B cell (primary cell): Measurements from ENCODE around the gene ZDHHC14. TPM values are rescaled to one million over a fixed set of nuclear protein-coding genes. Genes with fewer than 3 reads are reported as not detected.

ENCODE experiments used
- ATAC-seq: fragments of 200-7000 bp; cut with Tn5 transposase; one replicate; pipeline ENCODE4 v1.10.0; 2021; ENCODE audit warnings: low read depth, mild to moderate bottlenecking, moderate number of reproducible peaks, moderate library complexity
- CTCF ChIA-PET: fragments of 350-600 bp; sonication (Branson Sonifier 250); formaldehyde crosslinking; loops from one replicate; lab custom pipeline; 2021; ENCODE audit warnings: antibody characterized with exemption, inconsistent platforms; lab: Charles Lee
- POLR2A ChIA-PET: fragments of 350-600 bp; sonication (Branson Sonifier 250); formaldehyde crosslinking; loops from one replicate; lab custom pipeline; 2021; ENCODE audit warnings: antibody characterized with exemption; lab: Charles Lee
- DNase-seq: peaks from one replicate; pipeline ENCODE4 v3.0.0; 2013
- H2AFZ ChIP-seq: 2 replicates; pipeline ENCODE4 v1.6.1; 2012; ENCODE audit warnings: mild to moderate bottlenecking, low read depth, low read length; ENCODE audit not compliant: insufficient read depth, poor library complexity, severe bottlenecking
- H3K27ac ChIP-seq, 2 donors: 1 replicate in 1 of 2; 2 replicates in 1 of 2; pipeline ENCODE4 v1.5.1; 2012 to 2013; ENCODE audit warnings: low read length in 2 of 2, mild to moderate bottlenecking in 2 of 2, moderate library complexity in 1 of 2
- H3K27me3 ChIP-seq, 4 experiments: fragments of 200-600 bp in 1 of 4; sonication (generic) in 1 of 4; replicated peaks in 1 of 4; 1 replicate in 2 of 4; 2 replicates in 2 of 4; pipeline versions ENCODE4 v1.6.1 to v1.7.0; 2013 to 2016; ENCODE audit warnings: low read length in 3 of 4, mild to moderate bottlenecking in 2 of 4, mixed read lengths in 1 of 4, moderate library complexity in 1 of 4; ENCODE audit not compliant: insufficient read depth in 4 of 4, control insufficient read depth in 3 of 4; ENCODE audit errors: control extremely low read depth in 1 of 4
- H3K36me3 ChIP-seq, 2 experiments: replicated peaks in 1 of 2; 1 replicate in 1 of 2; 2 replicates in 1 of 2; pipeline versions ENCODE4 v1.6.1 to v1.7.1; 2013; ENCODE audit warnings: low read length in 1 of 2; ENCODE audit not compliant: insufficient read depth in 2 of 2, control insufficient read depth in 1 of 2; ENCODE audit errors: control extremely low read depth in 1 of 2, extremely low read depth in 1 of 2
- H3K4me1 ChIP-seq, 2 donors: fragments of 200-600 bp in 1 of 2; sonication (generic) in 1 of 2; 1 replicate in 1 of 2; 2 replicates in 1 of 2; pipeline versions ENCODE4 v1.5.1 to v1.6.1; 2013 to 2017; ENCODE audit warnings: low read length in 2 of 2; ENCODE audit not compliant: control insufficient read depth in 2 of 2, insufficient read depth in 2 of 2
- H3K4me2 ChIP-seq: replicated peaks from 2 replicates; pipeline ENCODE3; 2012; ENCODE audit warnings: mild to moderate bottlenecking, low read depth, low read length; ENCODE audit not compliant: poor library complexity, severe bottlenecking
- H3K4me3 ChIP-seq, 5 experiments: fragments of 200-600 bp in 1 of 5; sonication (generic) in 1 of 5; 1 replicate in 3 of 5; 2 replicates in 2 of 5; pipeline versions ENCODE4 v1.5.1 to v1.7.0; 2011 to 2016; ENCODE audit warnings: low read length in 4 of 5, mild to moderate bottlenecking in 4 of 5, low read depth in 2 of 5, control low read depth in 1 of 5, moderate library complexity in 1 of 5; ENCODE audit not compliant: insufficient read depth in 1 of 5; ENCODE audit errors: control extremely low read depth in 1 of 5, extremely low read depth in 1 of 5
- H3K79me2 ChIP-seq: fragments of 200-600 bp; sonication (generic); one replicate; pipeline ENCODE4 v1.6.0; 2016; ENCODE audit warnings: low read length; ENCODE audit not compliant: control insufficient read depth, insufficient read depth
- H3K9ac ChIP-seq: fragments of 200-600 bp; sonication (generic); 2 replicates; pipeline ENCODE4 v1.6.1; 2017; ENCODE audit warnings: mild to moderate bottlenecking, low read length, moderate library complexity
- H3K9me3 ChIP-seq, 3 donors: one replicate each; pipeline versions ENCODE4 v1.6.1 to v1.7.1; 2013; ENCODE audit warnings: low read length in 2 of 3; ENCODE audit not compliant: control insufficient read depth in 2 of 3, insufficient read depth in 1 of 3; ENCODE audit errors: control extremely low read depth in 1 of 3
- H4K20me1 ChIP-seq: 2 replicates; pipeline ENCODE4 v1.6.0; 2012; ENCODE audit warnings: mild to moderate bottlenecking, low read length; ENCODE audit not compliant: insufficient read depth, control insufficient read depth, poor library complexity, severe bottlenecking
- H3K27ac Mint-ChIP-seq: one replicate; pipeline ENCODE4 v1.8.0; 2021; ENCODE audit warnings: mixed read lengths
- H3K27me3 Mint-ChIP-seq: one replicate; pipeline ENCODE4 v1.8.0; 2021; ENCODE audit warnings: mixed read lengths
- H3K4me1 Mint-ChIP-seq: one replicate; pipeline ENCODE4 v1.8.0; 2021; ENCODE audit warnings: mixed read lengths
- H3K4me3 Mint-ChIP-seq: one replicate; pipeline ENCODE4 v1.8.0; 2021; ENCODE audit warnings: mixed read lengths
- H3K9me3 Mint-ChIP-seq: one replicate; pipeline ENCODE4 v1.8.0; 2022; ENCODE audit warnings: mixed read lengths; ENCODE audit not compliant: insufficient read depth
- CTCF ChIP-seq: fragments of 200-600 bp; IDR thresholded peaks from one replicate; pipeline ENCODE4 v1.8.0; 2022; ENCODE audit warnings: antibody characterized with exemption, mild to moderate bottlenecking
- EZH2 ChIP-seq: IDR thresholded peaks from 2 replicates; pipeline ENCODE4 v1.6.1; 2012; ENCODE audit warnings: borderline replicate concordance, low read depth, mild to moderate bottlenecking, moderate library complexity, low read length; ENCODE audit not compliant: insufficient read depth, poor library complexity, severe bottlenecking
- WGBS: methylation state at CpG from one replicate; pipeline ENCODE4 v1.1.5; 2013; ENCODE audit warnings: missing lambda C conversion rate; ENCODE audit not compliant: insufficient coverage; 5-methylcytosine and 5-hydroxymethylcytosine counted together
- intact Hi-C: fragments of 100-400 bp; cut with micrococcal nuclease; formaldehyde crosslinking; loops from one replicate; pipeline ENCODE4 v1.10.0; 2022
- polyA plus RNA-seq: library from polyadenylated mRNA; depleted of rRNA; stranded (reverse); fragments of >200 nt; gene quantifications from 2 replicates; pipeline ENCODE4 v1.2.3, GENCODE V29; 2012
- total RNA-seq, 2 donors: library from RNA; stranded (reverse); fragments of 120-200 nt in 1 of 2; gene quantifications; 1 replicate in 1 of 2; 2 replicates in 1 of 2; pipeline versions ENCODE4 v1.2.3 to v1.2.4, GENCODE V29; 2013 to 2022

The ZDHHC14 gene
- total and polyA plus RNA-seq, 2 donors (not counting 1 experiment from before 2014, with no cell fraction given) = 8.8 to 50.4 TPM

- no peak for DNase-seq
- Mint-ChIP-seq H3K9me3 (no peaks in the 10 kb centered on the region), H3K27ac (peak overlapping the region; percentile 50), H3K27me3 (no peaks in the 10 kb centered on the region), H3K4me1 (peaks cover 66% of the 10 kb centered on the region), H3K4me3 (no peak overlapping the region)
- Histone ChIP-seq H4K20me1 (no peaks in the 10 kb centered on the region), H3K4me1 (peaks cover 39 to 58% of the 10 kb centered on the region in 2 donors), H3K9ac (no peak overlapping the region), H2AFZ (no peak overlapping the region), H3K4me2 (no peak overlapping the region), H3K79me2 (no peaks in the 10 kb centered on the region), H3K4me3 (no peak overlapping the region), H3K27me3 (no peaks in the 10 kb centered on the region), H3K27ac (no peak overlapping the region), H3K36me3 (peaks cover 0 to 3% of the 10 kb centered on the region in 2 experiments), H3K9me3 (peaks cover 0 to 3% (median 0%) of the 10 kb centered on the region in 3 donors)
- TF ChIP-seq CTCF = no peak
- TF ChIP-seq EZH2 = no peak
- no CpG with 5 or more reads among the region's 2 CpGs for WGBS
- CTCF ChIA-PET = interaction anchor here (1.4 kb wide), 1 partner anchor 9 kb away, joined by 6 read pairs; no protein-coding TSS in a partner anchor
- intact Hi-C loops = no loop called here
- ATAC-seq = no peak
- POLR2A ChIA-PET = interaction anchor here (1.2 kb wide), 1 partner anchor 44 kb away, joined by 4 read pairs; no protein-coding TSS in a partner anchor
Measured at GRCh38 chr6:157604816-157605215, 223.8 kb downstream of the ZDHHC14 start.

- Histone ChIP-seq H3K27me3 (no peaks in the 10 kb centered on the region), H2AFZ (no peak overlapping the region), H3K9ac (no peak overlapping the region), H3K9me3 (peaks cover 0 to 3% (median 0%) of the 10 kb centered on the region in 3 donors), H3K4me3 (no peak overlapping the region), H3K27ac (peak overlapping the region in 1 of 2 donors; percentile 32), H4K20me1 (no peaks in the 10 kb centered on the region), H3K36me3 (peaks cover 0 to 3% of the 10 kb centered on the region in 2 experiments), H3K79me2 (no peaks in the 10 kb centered on the region), H3K4me2 (no peak overlapping the region), H3K4me1 (peaks cover 33 to 60% of the 10 kb centered on the region in 2 donors)
- 93% methylated on average over 8 of the region's 8 CpGs for WGBS
- no peak for DNase-seq
- ChIA-PET POLR2A (interaction anchor here (1.2 kb wide), 1 partner anchor 45 kb away, joined by 4 read pairs; no protein-coding TSS in a partner anchor), CTCF (interaction anchor here (1.4 kb wide), 1 partner anchor 9 kb away, joined by 6 read pairs; no protein-coding TSS in a partner anchor)
- Mint-ChIP-seq H3K4me3 (no peak overlapping the region), H3K9me3 (no peaks in the 10 kb centered on the region), H3K27ac (peak overlapping the region; percentile 87), H3K4me1 (peaks cover 63% of the 10 kb centered on the region), H3K27me3 (no peaks in the 10 kb centered on the region)
- ATAC-seq = no peak
- TF ChIP-seq EZH2 (no peak), CTCF (no peak)
- intact Hi-C loops = no loop called here
Measured at GRCh38 chr6:157605484-157605883, 224.5 kb downstream of the ZDHHC14 start.
